ENCODE data around the gene GLT1D1. TPM values are rescaled to one million over a fixed set of nuclear protein-coding genes. Genes with fewer than 3 reads are reported as not detected.
A peak's percentile ranks its signal among the peaks of the same experiment; 100 is the strongest.

GLT1D1 gene
- total RNA-seq, 8 experiments from 2014 or later, result 0.17 to 2.3 (median 0.41) TPM; not detected in 1

DNA sequence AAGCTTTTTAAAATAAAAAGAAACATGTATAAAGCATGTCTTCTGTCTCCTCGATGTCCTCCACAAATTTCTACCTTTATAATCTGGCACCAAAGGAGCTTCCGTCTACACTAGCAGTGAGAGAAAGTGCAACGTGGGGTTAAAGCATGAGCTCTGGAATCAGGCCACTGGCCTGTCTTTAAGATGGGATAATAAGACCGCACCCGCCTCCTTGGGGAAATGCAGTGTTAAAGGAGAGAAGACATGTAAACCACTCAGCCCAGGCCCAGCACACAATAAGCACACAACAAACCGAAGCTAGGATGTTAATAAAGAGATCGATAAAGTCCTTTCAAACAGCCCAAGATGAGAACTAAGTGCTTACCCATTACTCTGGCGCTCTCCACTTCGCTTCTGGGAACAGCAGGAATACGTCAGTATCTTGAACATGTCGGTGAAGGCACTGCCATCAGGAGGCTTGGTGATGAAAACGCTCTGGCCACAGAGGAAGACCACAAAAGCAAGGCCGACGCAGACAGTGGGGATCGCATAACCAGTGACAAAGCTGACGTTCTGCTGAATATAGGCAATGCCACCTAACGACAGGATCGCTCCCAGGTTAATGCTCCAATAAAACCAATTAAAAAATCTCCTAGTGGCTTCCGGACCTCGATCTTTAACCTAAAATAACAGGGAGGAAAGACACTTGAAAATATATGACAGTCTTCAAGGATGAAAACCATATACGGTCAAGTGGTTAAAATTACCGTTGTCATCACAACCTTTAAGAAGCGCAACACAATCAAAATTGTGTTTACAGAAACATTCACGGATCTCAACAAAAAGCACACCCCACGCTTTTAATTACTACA, 38.6 kb upstream of the GLT1D1 start:
- no peak for ATAC-seq (replicated peaks in 6 of 8)
- H3K4me1 ChIP-seq (replicated peaks in 1 of 2), result peaks cover 0 to 10% of the 10 kb centered on the region in 2 donors
- in situ Hi-C loops (cut with MboI; ENCODE audit: low pct_unique_long_range_greater_than_20kb in 2 of 9, low sequenced_read_pairs in 9 of 9, unreplicated experiment in 9 of 9), result loop anchor here in 2 of 9 experiments (25.0 kb wide), 2 partner anchors 552 to 1098 kb away; partner anchors contain the start of genes TMEM132C (in 1 of the 2) and TMEM132D (in 1 of the 2)
- H3K27ac ChIP-seq, result no peak overlapping the region
- 72 to 100% (median 89%) methylated on average over 5 to 25 of the region's 25 CpGs for WGBS, 10 experiments
- no peak overlapping the region for H3K4me3 ChIP-seq

DNA sequence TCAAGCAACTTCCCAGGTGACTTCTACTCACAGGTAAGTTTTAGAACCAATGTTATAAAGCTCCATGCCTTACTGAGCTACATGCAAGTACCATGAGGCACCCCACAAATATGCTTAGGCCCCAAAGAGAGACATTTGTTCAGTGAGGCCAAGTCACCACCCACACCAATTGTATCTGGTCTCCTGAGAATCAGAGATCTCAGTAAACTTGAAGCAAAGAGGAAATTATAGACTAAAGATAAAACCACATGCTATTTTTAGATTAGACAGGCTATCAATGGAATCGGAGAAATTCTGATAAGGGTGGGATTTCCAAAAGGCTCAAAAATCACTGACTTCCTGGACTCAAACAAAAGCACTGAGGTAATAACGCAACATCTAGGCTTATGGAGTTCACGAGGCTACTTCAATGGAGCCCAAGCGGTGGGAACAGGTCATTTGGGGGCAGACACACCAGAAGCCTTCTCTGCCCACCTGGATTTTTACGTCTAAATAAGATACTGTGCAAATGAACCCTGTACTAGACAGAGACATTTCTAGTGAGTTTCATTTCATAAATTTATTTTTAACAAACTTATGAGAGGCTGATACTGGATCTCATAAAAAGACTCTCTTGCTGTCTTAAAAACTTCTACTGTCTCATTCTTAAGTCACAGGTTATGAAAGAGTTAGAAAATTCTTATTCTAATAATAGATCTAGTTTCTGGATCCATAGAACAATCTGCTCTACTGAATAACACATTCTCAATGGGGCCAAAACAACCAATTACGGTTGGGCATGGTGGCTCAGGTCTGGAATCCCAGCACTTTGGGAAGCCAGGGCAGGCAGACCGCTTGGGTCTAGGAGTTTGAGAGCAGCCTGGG, 37.3 kb upstream of the GLT1D1 start:
- no peak overlapping the region for H3K27ac ChIP-seq
- in situ Hi-C loops (cut with MboI; ENCODE audit: low pct_unique_long_range_greater_than_20kb in 2 of 9, low sequenced_read_pairs in 9 of 9, unreplicated experiment in 9 of 9), result loop anchor here in 2 of 9 experiments (25.0 kb wide), 2 partner anchors 554 to 1096 kb away; partner anchors contain the start of genes TMEM132C (in 1 of the 2) and TMEM132D (in 1 of the 2)
- H3K4me1 ChIP-seq (replicated peaks in 1 of 2), result peaks cover 0 to 10% of the 10 kb centered on the region in 2 donors
- no peak overlapping the region for H3K4me3 ChIP-seq
- ATAC-seq (replicated peaks in 6 of 8), result no peak
- 44 to 100% (median 79%) methylated on average over 1 to 7 of the region's 7 CpGs; no CpG with 5 or more reads in 1 of the 10 experiments for WGBS, 10 experiments

DNA sequence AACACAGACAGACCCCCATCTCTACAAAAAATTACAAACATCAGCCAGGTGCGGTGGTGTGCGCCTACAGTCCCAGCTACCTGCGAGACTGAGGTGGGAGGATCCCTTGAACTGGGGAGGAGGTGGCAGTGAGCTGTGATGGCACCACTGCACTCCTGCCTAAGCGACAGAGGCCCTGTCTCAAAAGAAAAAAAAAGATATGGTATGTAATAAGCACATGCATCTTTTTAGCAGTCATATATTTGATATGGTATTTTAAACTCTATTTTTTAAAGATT, 36.7 kb upstream of the GLT1D1 start:
- H3K27ac ChIP-seq, result no peak overlapping the region
- H3K4me1 ChIP-seq (replicated peaks in 1 of 2), result peaks cover 0 to 10% of the 10 kb centered on the region in 2 donors
- 34 to 100% (median 84%) methylated on average over 1 to 3 of the region's 4 CpGs; no CpG with 5 or more reads in 6 of the 10 experiments for WGBS, 10 experiments
- no peak for ATAC-seq (replicated peaks in 6 of 8)
- in situ Hi-C loops (cut with MboI; ENCODE audit: low pct_unique_long_range_greater_than_20kb in 2 of 9, low sequenced_read_pairs in 9 of 9, unreplicated experiment in 9 of 9), result loop anchor here in 2 of 9 experiments (25.0 kb wide), 2 partner anchors 554 to 1096 kb away; partner anchors contain the start of genes TMEM132C (in 1 of the 2) and TMEM132D (in 1 of the 2)
- no peak overlapping the region for H3K4me3 ChIP-seq

DNA sequence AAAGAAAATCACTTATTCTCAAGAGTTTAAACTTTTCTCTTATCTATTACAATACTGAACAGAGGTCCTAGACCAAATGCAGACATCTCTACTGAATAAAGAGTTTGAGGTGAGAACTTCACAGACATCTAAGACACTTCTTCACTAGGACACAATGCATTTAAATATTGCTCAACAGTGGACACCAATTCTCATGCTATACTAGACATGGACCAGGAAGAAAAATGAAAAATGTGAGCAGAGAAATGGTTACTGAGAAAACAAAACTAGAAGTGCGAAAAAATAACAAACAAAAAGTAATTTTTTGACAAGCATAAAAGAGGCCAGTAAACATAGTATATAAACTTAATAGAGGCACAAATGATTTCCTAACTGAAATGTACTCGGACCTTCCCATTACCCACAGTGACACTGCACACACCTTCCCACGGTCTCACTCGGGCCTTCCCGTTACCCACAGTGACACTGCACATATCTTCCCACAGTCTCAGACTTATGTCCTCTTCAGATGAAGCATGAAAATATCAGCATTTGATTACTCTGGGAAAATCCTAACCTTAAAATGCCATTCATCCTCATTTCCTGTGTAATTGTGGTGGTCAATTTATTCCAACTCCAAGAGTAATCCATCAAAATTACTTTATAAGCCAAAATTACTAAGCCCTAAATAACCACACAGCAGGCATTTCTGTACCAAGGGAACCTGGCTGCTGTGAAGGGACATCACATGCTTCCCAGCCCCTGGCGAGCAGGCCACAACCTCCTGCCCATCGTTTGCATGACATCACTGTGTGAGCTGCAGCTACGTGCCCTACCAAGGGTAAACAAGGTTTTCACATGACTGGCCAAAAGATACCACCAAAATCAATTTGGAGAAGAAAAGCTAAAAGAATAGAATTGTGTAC, 35.9 kb upstream of the GLT1D1 start:
- Histone ChIP-seq H3K4me1 (replicated peaks in 1 of 2) (peaks cover 0 to 14% of the 10 kb centered on the region in 2 donors), H3K27ac (peak overlapping the region in 1 of 2 donors; percentile 69), H3K4me3 (peak overlapping the region in 1 of 5 donors; percentile 9)
- WGBS, 10 experiments, result 36 to 100% (median 64%) methylated on average over 1 to 8 of the region's 8 CpGs; no CpG with 5 or more reads in 1 of the 10 experiments
- in situ Hi-C loops (cut with MboI; ENCODE audit: low pct_unique_long_range_greater_than_20kb in 2 of 9, low sequenced_read_pairs in 9 of 9, unreplicated experiment in 9 of 9), result loop anchor here in 2 of 9 experiments (25.0 kb wide), 2 partner anchors 555 to 1095 kb away; partner anchors contain the start of genes TMEM132C (in 1 of the 2) and TMEM132D (in 1 of the 2)
- ATAC-seq (replicated peaks in 6 of 8), result peak in 6 of 8 experiments; percentile 43 to 98 (median 90)

DNA sequence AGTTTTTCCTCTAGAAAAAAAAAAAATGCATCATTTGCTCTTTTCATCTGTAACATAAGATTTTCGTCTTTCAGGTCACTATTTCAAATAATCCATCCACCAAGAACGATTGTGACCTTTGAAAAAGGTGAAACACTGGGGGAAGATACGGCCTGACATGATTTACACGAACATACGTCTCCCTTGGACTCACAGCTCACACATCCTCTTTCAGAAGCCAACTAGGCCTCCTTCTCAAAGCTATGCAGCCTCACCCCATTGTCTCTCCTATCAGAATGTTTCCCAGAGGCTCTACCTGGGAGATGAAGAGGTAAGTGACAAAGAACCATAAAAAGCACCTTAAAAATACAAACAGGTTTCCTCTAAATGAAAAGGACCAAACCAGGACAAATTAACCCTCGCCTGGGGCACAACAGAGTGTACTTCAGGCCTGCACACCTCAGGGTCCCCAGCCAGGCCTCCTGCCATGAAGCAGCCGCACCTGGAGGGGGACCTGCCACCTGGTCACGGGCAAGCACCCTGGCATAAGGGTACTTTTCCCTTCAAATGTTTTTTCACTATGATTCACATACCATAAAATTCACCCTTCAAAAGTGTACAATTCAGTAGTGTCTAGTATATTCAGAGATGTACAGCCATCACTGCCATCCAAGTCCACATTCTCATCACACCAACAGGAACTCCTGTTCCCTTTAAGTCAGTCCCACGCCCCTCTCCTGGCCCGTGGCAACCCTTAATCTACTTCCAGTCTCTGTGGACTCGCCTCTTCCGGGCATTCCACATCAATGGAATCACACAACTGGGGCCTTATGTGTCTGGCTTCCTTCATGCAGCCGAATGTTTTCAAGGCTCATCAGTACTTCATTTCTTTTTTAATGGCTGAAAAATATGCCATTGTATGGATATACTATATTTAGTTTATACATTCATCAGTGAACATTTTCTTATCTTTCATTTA, 34.9 kb upstream of the GLT1D1 start:
- in situ Hi-C loops (cut with MboI; ENCODE audit: low pct_unique_long_range_greater_than_20kb in 2 of 9, low sequenced_read_pairs in 9 of 9, unreplicated experiment in 9 of 9), result loop anchor here in 2 of 9 experiments (25.0 kb wide), 2 partner anchors 556 to 1094 kb away; partner anchors contain the start of genes TMEM132C (in 1 of the 2) and TMEM132D (in 1 of the 2)
- H3K27ac ChIP-seq, result peak overlapping the region in 1 of 2 donors; percentile 69
- WGBS, 10 experiments, result 0 to 100% (median 43%) methylated on average over 1 to 11 of the region's 13 CpGs
- peak overlapping the region in 1 of 5 donors; percentile 9 for H3K4me3 ChIP-seq
- ATAC-seq (replicated peaks in 6 of 8), result peak in 6 of 8 experiments; percentile 15 to 73 (median 48)
- H3K4me1 ChIP-seq (replicated peaks in 1 of 2), result peaks cover 0 to 19% of the 10 kb centered on the region in 2 donors

DNA sequence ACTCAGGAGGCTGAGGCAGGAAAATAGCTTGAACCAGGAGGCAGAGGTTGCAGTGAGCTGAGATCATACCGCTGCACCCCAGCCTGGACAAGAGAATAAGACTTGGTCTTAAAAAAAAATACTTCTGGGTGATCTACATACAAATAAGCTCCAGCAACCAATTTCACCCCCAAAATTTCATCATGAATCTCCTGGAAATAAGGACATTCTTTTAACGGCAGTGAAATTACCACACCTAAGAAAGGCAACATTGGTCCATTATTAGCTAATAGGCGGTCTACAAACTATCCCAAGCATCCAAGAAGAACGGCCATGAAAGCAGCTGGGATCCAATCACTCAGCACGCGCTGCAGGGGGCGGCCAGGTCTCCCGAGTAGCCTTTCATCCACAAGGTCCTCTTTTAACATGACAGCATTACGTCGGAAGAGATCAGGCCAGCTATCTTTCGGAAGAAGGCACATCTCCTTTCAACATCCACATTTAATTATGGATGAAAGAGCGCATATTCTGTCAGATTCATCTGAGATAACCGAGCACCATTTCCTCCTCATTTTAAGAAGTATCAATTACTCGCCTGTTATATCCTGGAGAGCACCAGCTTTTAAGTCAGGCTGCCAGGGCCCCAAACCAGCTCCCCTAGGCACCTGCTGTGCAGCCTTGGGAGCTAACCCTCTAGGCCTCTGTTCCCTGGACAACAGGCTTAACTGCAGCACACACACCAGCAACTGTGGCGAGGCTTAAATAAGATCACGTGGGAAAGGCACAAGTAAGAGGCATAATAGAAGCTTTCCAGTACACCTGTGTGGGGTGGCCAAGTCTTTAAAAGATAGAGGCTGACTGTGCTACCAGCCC, 33.8 kb upstream of the GLT1D1 start:
- H3K27ac ChIP-seq, result no peak overlapping the region
- no peak overlapping the region for H3K4me3 ChIP-seq
- 58 to 93% (median 76%) methylated on average over 1 to 16 of the region's 16 CpGs; no CpG with 5 or more reads in 1 of the 10 experiments for WGBS, 10 experiments
- H3K4me1 ChIP-seq (replicated peaks in 1 of 2), result peaks cover 0 to 19% of the 10 kb centered on the region in 2 donors
- in situ Hi-C loops (cut with MboI; ENCODE audit: low pct_unique_long_range_greater_than_20kb in 2 of 9, low sequenced_read_pairs in 9 of 9, unreplicated experiment in 9 of 9), result loop anchor here in 2 of 9 experiments (25.0 kb wide), 2 partner anchors 557 to 1093 kb away; partner anchors contain the start of genes TMEM132C (in 1 of the 2) and TMEM132D (in 1 of the 2)
- no peak for ATAC-seq (replicated peaks in 6 of 8)

DNA sequence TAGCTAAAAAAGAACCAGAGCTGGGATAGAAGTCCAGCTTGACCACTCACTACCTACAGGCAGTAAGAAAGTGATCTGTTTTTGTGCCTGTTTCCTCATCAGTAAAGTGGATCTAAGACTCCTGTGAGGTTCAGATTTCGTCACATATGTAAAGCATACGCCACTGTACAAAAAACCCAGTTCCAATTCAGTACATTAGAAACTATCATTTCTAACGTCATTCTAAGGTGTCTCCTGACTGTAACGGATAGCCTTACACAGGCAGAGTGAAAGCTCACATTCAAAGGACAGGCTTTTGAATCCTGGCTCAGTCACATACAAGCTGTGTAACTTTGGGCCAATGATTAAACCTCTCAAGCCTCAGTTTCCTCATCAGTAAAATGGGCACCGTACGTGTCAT, 33.0 kb upstream of the GLT1D1 start:
- in situ Hi-C loops (cut with MboI; ENCODE audit: low pct_unique_long_range_greater_than_20kb in 2 of 9, low sequenced_read_pairs in 9 of 9, unreplicated experiment in 9 of 9), result loop anchor here in 2 of 9 experiments (25.0 kb wide), 2 partner anchors 558 to 1092 kb away; partner anchors contain the start of genes TMEM132C (in 1 of the 2) and TMEM132D (in 1 of the 2)
- WGBS, 10 experiments, result 33 to 100% (median 79%) methylated on average over 2 to 5 of the region's 6 CpGs; no CpG with 5 or more reads in 1 of the 10 experiments
- Histone ChIP-seq H3K27ac (no peak overlapping the region), H3K4me3 (no peak overlapping the region), H3K4me1 (replicated peaks in 1 of 2) (peaks cover 0 to 23% of the 10 kb centered on the region in 2 donors)
- no peak for ATAC-seq (replicated peaks in 6 of 8)

DNA sequence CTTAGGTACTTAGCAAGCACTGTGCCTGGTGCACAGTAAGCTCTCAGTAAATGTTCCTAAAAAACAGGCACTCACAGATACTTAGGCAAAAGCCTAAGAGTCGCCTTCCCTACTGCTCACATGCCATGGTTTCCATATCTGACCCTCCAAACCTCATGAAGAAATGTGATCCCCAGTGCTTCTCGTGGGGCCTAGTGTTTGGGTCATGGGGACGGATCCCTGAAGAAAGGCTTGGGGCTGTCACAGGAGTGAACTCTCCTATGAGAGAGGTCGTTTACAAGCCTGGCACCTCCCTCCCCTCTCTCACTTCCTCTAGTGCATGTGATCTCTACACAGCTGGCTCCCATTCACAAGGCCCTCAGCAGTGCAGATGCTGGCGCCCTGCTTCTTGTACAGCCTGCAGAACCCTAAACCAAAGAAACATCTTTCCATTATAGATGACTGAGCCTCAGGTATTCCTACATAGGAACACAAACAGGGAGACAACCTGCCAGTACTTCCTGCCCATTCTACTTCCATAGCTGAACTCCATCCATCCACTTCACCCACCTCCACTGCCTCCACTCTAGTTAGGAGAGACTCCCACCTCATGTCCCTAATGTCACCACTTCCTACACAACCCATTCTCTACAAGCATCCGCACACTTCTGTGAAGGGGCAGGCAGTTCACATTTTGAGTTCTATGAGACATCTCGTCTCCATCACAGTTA, 32.4 kb upstream of the GLT1D1 start:
- Histone ChIP-seq H3K4me1 (replicated peaks in 1 of 2) (peaks cover 0 to 23% of the 10 kb centered on the region in 2 donors), H3K4me3 (no peak overlapping the region), H3K27ac (no peak overlapping the region)
- no peak for ATAC-seq (replicated peaks in 6 of 8)
- WGBS, 10 experiments, result 13 to 100% (median 60%) methylated on average over 1 to 6 of the region's 7 CpGs; no CpG with 5 or more reads in 3 of the 10 experiments
- in situ Hi-C loops (cut with MboI; ENCODE audit: low pct_unique_long_range_greater_than_20kb in 2 of 9, low sequenced_read_pairs in 9 of 9, unreplicated experiment in 9 of 9), result loop anchor here in 2 of 9 experiments (25.0 kb wide), 2 partner anchors 559 to 1091 kb away; partner anchors contain the start of genes TMEM132C (in 1 of the 2) and TMEM132D (in 1 of the 2)

DNA sequence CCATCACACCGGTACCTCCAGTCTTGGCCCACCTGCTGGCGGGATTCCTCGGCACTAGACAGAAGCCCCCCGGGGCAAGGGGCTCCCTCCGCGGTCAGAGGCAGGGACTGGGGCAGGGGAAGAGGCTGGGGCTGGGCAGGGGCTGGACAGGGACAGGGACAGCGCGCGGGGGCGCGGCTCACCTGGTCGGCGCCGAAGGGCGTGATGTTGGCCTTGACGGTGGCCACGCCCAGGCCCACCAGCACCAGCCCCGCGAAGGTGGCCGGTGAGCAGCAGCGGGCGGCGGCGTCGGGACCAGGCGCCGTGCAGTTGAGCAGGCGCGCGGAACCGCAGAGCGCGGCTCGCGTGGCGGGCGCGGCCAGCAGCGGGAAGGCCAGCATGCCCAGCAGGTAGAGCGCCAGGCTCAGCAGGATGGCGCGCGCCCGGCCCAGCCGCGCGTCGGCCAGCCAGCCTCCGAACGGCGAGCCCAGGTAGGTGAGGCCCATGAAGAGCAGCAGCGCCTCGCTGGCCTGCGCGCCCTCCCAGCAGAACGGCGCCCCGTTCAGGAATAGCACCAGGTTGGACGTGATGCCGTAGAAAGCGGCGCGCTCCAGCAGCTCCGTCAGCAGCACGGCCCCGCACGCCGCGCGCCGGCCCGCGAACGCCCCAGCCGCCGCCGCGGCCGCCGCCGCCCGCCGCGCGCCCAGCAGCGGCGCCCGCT, 29.9 kb upstream of the GLT1D1 start:
- peak in 7 of 8 experiments; percentile 22 to 54 (median 44) for ATAC-seq (replicated peaks in 6 of 8)
- in situ Hi-C loops (cut with MboI; ENCODE audit: low pct_unique_long_range_greater_than_20kb in 2 of 9, low sequenced_read_pairs in 9 of 9, unreplicated experiment in 9 of 9), result loop anchor here in 2 of 9 experiments (25.0 kb wide), 2 partner anchors 561 to 1089 kb away; partner anchors contain the start of genes TMEM132C (in 1 of the 2) and TMEM132D (in 1 of the 2)
- peak overlapping the region; percentile 50 to 63 (median 56) for H3K4me3 ChIP-seq
- H3K27ac ChIP-seq, result peak overlapping the region; percentile 90 to 91
- H3K4me1 ChIP-seq (replicated peaks in 1 of 2), result peaks cover 0 to 13% of the 10 kb centered on the region in 2 donors
- 20% methylated on average over 1 of the region's 88 CpGs; no CpG with 5 or more reads in 9 of the 10 experiments for WGBS, 10 experiments

All from motor neuron (in vitro differentiated cells).